Measurements from ENCODE around the gene RPLP1.

RPLP1 gene

GRCh38 chr15:69493406-69493805 is 40.8 kb downstream of the RPLP1 start:
- no peak overlapping the region for H3K27ac ChIP-seq (ENCODE audit: low read length)
- TF ChIP-seq, protein P1, sequence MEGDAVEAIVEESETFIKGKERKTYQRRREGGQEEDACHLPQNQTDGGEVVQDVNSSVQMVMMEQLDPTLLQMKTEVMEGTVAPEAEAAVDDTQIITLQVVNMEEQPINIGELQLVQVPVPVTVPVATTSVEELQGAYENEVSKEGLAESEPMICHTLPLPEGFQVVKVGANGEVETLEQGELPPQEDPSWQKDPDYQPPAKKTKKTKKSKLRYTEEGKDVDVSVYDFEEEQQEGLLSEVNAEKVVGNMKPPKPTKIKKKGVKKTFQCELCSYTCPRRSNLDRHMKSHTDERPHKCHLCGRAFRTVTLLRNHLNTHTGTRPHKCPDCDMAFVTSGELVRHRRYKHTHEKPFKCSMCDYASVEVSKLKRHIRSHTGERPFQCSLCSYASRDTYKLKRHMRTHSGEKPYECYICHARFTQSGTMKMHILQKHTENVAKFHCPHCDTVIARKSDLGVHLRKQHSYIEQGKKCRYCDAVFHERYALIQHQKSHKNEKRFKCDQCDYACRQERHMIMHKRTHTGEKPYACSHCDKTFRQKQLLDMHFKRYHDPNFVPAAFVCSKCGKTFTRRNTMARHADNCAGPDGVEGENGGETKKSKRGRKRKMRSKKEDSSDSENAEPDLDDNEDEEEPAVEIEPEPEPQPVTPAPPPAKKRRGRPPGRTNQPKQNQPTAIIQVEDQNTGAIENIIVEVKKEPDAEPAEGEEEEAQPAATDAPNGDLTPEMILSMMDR (IDR thresholded peaks at IDR 0.05; ENCODE audit: borderline replicate concordance, extremely low read depth, low read length, poor library complexity, severe bottlenecking) = no peak
- ATAC-seq (ENCODE audit: insufficient read depth, low read depth) (no peak), DNase-seq (no peak)
- no peak overlapping the region for H3K4me2 ChIP-seq (ENCODE audit: insufficient read depth, low read length)
- no peaks in the 10 kb centered on the region for H3K79me2 ChIP-seq (ENCODE audit: insufficient read depth, low read length)
- H3K9me3 ChIP-seq (ENCODE audit: insufficient read depth, low read length, severe bottlenecking) = no peaks in the 10 kb centered on the region
- peaks cover 3% of the 10 kb centered on the region for H3K27me3 ChIP-seq (ENCODE audit: insufficient read depth, low read length, poor library complexity)
- no peaks in the 10 kb centered on the region for H4K20me1 ChIP-seq (ENCODE audit: insufficient read depth, low read length)
- H2AFZ ChIP-seq (ENCODE audit: low read depth, low read length) = no peak overlapping the region
- H3K4me3 ChIP-seq (ENCODE audit: low read depth in 1 of 2, low read length in 2 of 2) = no peak overlapping the region
- no peak overlapping the region for H3K9ac ChIP-seq (ENCODE audit: low read depth, low read length)
- H3K4me1 ChIP-seq (ENCODE audit: insufficient read depth, low read length) = no peaks in the 10 kb centered on the region
- no peaks in the 10 kb centered on the region for H3K36me3 ChIP-seq (ENCODE audit: insufficient read depth, low read length)

DNA sequence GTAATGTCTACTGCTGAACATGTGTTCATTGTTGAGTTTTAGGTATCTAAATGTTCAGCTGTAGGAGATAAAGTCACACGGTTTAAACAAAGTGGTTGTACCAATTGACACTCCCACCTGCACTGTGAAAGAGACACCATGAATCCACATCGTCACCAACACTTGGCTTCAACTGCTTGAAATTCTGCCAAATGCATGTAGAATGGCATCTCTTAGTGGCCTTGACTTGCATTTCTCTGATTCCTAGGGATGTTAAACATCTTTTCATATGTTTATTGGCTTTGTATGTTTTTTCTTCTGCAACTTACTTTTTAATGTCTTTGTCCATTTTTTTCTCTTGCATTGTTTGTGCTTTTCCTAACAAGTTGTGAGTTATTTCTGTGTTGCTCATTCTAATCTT is 43.4 kb downstream of the RPLP1 start:
- TF ChIP-seq EZH2 (IDR thresholded peaks at IDR 0.05; ENCODE audit: borderline replicate concordance, low read depth, low read length, severe bottlenecking) = no peak
- TF ChIP-seq, protein P1 (IDR thresholded peaks at IDR 0.05; ENCODE audit: borderline replicate concordance, extremely low read depth, low read length, poor library complexity, severe bottlenecking) = no peak
- Histone ChIP-seq H3K4me3 (ENCODE audit: low read depth in 1 of 2, low read length in 2 of 2) (no peak overlapping the region), H3K9me3 (ENCODE audit: insufficient read depth, low read length, severe bottlenecking) (no peaks in the 10 kb centered on the region), H3K27me3 (ENCODE audit: insufficient read depth, low read length, poor library complexity) (peaks cover 3% of the 10 kb centered on the region), H2AFZ (ENCODE audit: low read depth, low read length) (no peak overlapping the region), H3K4me1 (ENCODE audit: insufficient read depth, low read length) (no peaks in the 10 kb centered on the region), H4K20me1 (ENCODE audit: insufficient read depth, low read length) (no peaks in the 10 kb centered on the region), H3K36me3 (ENCODE audit: insufficient read depth, low read length) (no peaks in the 10 kb centered on the region), H3K4me2 (ENCODE audit: insufficient read depth, low read length) (no peak overlapping the region), H3K79me2 (ENCODE audit: insufficient read depth, low read length) (no peaks in the 10 kb centered on the region), H3K9ac (ENCODE audit: low read depth, low read length) (no peak overlapping the region), H3K27ac (ENCODE audit: low read length) (no peak overlapping the region)
- no peak for ATAC-seq (ENCODE audit: insufficient read depth, low read depth)
- no peak for DNase-seq

DNA sequence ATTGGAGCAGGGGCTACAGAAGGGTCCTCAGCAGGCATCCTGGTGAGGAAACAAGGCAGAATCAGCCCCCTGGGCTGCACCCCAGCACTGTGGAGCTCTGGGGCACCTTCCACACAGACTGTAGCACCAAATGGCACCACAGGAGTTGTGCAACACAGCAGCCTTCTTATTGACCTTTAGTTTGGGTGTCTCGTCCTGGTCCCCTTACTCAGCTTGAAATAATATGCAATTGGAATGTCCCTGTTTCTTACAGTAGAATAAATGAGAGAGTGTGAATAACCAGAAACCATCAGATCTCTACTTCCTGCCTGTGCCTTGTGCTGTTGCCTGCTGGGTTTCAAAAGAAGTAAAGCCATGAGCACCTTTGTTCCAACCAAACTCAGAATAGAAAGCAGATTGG is 44.5 kb downstream of the RPLP1 start:
- Histone ChIP-seq H3K9ac (ENCODE audit: low read depth, low read length) (no peak overlapping the region), H3K4me2 (ENCODE audit: insufficient read depth, low read length) (no peak overlapping the region), H3K4me1 (ENCODE audit: insufficient read depth, low read length) (no peaks in the 10 kb centered on the region), H3K9me3 (ENCODE audit: insufficient read depth, low read length, severe bottlenecking) (no peaks in the 10 kb centered on the region), H3K36me3 (ENCODE audit: insufficient read depth, low read length) (no peaks in the 10 kb centered on the region), H3K4me3 (ENCODE audit: low read depth in 1 of 2, low read length in 2 of 2) (no peak overlapping the region), H3K27ac (ENCODE audit: low read length) (no peak overlapping the region), H4K20me1 (ENCODE audit: insufficient read depth, low read length) (no peaks in the 10 kb centered on the region), H2AFZ (ENCODE audit: low read depth, low read length) (no peak overlapping the region), H3K79me2 (ENCODE audit: insufficient read depth, low read length) (no peaks in the 10 kb centered on the region), H3K27me3 (ENCODE audit: insufficient read depth, low read length, poor library complexity) (peaks cover 3% of the 10 kb centered on the region)
- no peak for ATAC-seq (ENCODE audit: insufficient read depth, low read depth)
- no peak for DNase-seq
- no peak for TF ChIP-seq EZH2 (IDR thresholded peaks at IDR 0.05; ENCODE audit: borderline replicate concordance, low read depth, low read length, severe bottlenecking)
- TF ChIP-seq, protein P1 (IDR thresholded peaks at IDR 0.05; ENCODE audit: borderline replicate concordance, extremely low read depth, low read length, poor library complexity, severe bottlenecking) = no peak

DNA sequence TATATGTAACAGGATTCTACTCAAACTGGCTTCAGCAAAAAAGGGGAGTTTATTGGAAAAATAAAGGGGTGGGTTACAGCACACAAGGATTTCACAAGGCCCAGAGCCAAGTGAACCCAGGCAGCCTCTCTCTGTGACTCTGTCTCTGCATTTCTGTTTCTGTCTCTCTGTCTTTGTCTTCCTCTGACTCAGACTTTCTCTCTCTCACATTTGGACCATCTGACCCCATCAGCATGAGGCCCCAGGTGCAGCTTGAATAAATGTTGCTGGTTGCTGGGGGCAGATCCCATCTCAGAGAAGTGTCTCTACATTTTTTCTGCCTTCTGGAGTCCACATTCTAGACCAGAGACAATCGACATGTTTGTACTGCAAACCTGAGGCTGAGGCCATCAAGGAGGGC is 45.0 kb downstream of the RPLP1 start:
- Histone ChIP-seq H3K36me3 (ENCODE audit: insufficient read depth, low read length) (no peaks in the 10 kb centered on the region), H2AFZ (ENCODE audit: low read depth, low read length) (no peak overlapping the region), H3K79me2 (ENCODE audit: insufficient read depth, low read length) (no peaks in the 10 kb centered on the region), H3K27me3 (ENCODE audit: insufficient read depth, low read length, poor library complexity) (peaks cover 3% of the 10 kb centered on the region), H3K9me3 (ENCODE audit: insufficient read depth, low read length, severe bottlenecking) (no peaks in the 10 kb centered on the region), H3K4me3 (ENCODE audit: low read depth in 1 of 2, low read length in 2 of 2) (no peak overlapping the region), H3K9ac (ENCODE audit: low read depth, low read length) (no peak overlapping the region), H3K4me1 (ENCODE audit: insufficient read depth, low read length) (no peaks in the 10 kb centered on the region), H3K27ac (ENCODE audit: low read length) (no peak overlapping the region), H3K4me2 (ENCODE audit: insufficient read depth, low read length) (no peak overlapping the region), H4K20me1 (ENCODE audit: insufficient read depth, low read length) (no peaks in the 10 kb centered on the region)
- TF ChIP-seq, protein P1 (IDR thresholded peaks at IDR 0.05; ENCODE audit: borderline replicate concordance, extremely low read depth, low read length, poor library complexity, severe bottlenecking) = no peak
- TF ChIP-seq EZH2 (IDR thresholded peaks at IDR 0.05; ENCODE audit: borderline replicate concordance, low read depth, low read length, severe bottlenecking) = no peak
- ATAC-seq (ENCODE audit: insufficient read depth, low read depth) (no peak), DNase-seq (no peak)
